Activated naive CD4-positive, alpha-beta T cell treated with Interleukin-2 at 50 U/mL for 16 hours (primary cell): ENCODE results near the gene TP73.

ENCODE experiments used
- DNase-seq: peaks from one replicate; pipeline ENCODE4 v3.0.0-alpha.2; 2020

Gene TP73

DNA sequence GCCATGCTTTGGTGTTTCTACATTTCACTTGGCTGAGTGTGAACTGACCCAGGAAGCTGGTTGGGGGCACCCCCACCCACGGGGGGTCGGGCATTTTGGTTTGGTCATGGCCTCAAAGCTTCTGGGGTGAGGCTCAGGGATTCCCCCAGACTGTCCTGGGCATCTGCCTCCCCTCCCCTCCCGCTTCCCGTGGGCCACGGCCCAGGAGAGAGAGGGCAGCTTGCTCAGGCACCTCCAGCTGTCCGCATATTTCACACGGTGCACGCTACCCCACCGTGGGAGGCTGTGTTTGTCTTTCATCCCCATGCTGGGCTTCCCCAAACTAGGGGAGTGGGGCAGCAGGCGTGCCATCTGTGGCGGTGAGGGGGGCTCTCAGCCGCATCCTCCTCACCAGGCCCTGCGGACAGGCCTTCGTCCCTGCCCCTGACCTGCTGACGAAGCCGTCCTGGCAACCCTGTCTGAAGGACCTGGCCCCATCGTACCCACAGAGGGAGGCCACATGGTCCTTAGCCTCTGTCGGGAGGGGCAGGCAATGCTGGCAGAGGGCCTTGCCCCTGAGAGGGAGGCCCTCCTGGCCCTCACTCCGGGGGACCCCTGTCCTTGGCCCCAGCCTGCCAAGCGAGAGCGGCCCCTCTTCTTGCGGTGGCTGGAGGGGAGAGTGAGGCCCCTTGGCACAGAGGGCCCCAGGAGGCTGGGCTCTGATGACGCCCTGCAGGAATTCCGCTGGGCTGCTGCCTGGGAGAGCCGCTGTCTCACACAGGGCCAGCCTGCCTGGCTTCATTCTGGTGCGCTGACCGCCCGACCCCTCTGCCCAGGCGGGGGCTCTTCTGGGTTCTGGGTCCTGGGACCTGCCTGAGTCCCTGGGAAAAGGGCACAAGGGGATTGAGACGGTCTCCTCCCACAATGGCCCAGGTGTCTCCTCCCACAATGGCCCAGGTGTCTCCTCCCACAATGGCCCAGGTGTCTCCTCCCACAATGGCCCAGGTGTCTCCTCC, 22.1 kb downstream of the TP73 start:
- DNase-seq = no peak

- no peak for DNase-seq
Measured at GRCh38 chr1:3675436-3675835, 23.1 kb downstream of the TP73 start.

GRCh38 chr1:3676581-3677470, 24.5 kb downstream of the TP73 start:
- no peak for DNase-seq

DNA sequence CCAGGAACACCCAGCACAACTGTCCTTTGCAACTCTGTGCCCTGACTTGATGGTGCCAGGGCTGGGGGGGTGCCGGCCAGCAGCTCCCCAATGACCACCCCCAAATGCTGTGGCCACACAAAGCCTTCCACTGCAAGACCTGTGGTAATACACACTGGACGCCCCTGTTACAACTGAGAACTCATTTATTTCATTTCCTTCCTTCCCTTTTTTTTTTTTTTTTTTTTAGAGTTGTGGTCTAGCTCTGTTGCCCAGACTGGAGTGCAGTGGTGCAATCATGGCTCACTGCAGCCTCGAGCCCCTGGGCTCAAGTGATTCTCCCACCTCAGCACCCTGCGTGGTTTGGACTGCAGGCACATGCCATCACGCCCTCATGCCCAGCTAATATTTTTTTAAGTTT, 25.2 kb downstream of the TP73 start:
- no peak for DNase-seq

GRCh38 chr1:3678361-3679097, 26.2 kb downstream of the TP73 start:
- DNase-seq = no peak

DNA sequence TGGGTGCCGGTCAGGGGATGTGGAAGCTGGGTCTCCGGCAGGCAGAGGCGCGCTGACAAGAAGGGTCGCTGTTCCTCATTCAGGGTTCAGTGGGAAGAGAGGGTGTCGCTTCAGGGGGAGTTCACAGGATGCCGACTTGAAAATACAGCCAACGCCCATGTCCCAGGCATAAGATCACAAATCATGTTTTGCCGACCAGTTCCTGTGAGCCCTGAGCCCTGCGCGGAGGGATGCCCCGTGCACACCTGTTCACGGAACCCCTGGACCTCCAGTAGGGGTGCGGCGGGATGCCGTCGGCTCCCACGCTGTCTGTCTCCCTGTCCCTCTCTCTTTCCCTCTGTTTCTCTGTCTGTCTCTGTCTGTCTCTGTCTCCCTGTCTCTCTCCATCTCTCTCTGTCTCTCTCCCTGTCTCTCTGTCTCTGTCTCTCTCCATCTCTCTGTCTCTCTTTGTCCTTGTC, 26.8 kb downstream of the TP73 start:
- no peak for DNase-seq

DNA sequence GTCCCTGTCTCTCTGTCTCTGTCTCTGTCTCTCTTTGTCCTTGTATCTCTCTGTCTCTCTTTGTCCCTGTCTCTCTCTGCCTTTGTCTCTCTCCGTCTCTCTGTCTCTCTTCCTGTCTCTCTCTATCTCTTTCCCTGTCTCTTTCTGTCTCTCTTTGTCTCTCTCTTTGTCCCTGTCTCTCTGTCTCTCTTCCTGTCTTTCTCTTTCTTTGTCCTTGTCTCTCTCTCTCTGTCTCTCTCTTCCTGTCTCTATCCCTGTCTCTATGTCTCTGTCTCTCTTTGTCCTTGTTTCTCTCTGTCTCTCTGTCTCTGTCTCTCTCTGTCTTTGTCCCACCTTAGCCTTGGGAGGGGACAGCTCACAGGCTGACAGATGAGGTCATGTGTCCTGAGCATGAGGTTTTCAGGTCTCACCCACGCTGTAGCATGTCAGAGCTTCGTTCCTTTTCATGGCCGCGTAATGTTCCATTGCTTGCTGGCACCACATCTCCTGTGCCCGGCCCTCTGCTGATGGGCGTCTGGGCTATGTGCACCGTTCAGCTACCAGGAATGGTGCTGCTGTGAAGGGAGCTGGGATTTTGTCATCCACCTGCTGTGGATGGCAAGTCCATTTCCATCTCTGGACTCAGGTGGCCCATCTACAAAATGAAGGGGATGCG, 27.6 kb downstream of the TP73 start:
- no peak for DNase-seq

DNA sequence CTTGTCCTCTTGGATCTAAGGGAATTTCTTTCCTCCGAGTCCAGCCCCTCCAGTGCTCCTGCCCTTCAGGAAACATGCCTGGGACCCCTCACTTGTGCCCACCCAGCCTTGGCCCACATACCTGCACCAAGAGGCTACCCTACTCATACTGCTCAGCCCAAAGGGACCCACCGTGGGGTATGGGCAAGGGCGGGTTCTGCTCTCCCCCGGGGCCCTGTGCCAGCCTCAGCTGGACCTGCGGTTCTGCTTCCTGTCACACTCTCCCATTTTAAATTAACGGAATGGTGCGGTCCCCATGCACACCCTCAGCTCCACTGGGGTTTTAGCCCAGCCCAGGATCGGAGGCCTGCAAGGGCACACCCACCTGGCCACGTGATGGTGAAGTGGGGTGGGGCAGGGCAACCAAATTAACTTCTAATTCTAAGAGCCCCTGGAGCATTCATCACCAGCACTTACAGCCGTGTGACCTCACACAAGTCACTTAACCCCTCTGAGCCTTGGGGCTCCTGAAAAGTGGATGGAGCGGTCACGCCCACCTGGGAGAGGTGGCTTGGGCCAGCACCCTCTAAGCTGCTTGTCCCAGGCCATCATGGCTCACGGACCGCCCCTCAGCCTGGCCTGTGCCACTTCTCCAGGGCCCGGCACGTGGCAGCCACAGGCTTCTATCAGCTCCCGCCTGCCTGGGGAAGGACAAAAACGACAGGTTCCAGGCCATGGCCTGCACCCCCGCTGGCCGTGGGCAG, 28.3 kb downstream of the TP73 start:
- DNase-seq = no peak

DNA sequence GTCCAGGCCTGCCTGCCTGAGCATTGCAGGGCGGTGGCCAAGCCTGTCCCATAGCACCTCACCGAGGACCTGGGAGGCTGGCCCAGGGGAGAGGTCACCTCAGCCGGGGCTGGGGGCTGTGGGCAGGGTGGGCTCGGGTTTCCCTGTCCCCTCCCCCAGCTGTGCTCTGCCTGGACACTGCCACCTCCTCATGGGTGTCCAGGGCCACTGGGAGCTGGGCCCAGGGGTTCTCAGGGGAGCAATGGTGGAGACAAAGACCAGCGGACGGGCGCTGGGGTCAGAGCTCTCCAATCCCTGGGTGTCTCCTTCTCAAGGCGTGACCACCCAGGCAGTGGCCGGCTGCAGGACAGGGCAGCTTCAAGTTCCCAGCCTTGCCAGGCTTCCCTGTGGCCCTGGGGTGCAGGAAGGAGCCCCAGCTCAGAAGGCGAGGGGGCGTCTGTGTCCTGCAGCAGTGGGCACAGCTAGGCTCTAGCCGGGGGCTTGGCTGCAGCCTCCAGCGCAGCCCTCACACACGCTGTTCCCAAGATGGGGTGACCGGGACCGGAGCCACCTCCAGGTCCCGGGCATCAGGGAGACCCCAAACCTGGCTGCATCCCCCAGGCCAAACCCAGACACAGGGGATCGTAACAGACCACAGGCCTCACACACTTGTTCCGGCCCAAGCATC, 29.0 kb downstream of the TP73 start:
- no peak for DNase-seq

GRCh38 chr1:3681898-3682806, 29.8 kb downstream of the TP73 start:
- DNase-seq = no peak

DNA sequence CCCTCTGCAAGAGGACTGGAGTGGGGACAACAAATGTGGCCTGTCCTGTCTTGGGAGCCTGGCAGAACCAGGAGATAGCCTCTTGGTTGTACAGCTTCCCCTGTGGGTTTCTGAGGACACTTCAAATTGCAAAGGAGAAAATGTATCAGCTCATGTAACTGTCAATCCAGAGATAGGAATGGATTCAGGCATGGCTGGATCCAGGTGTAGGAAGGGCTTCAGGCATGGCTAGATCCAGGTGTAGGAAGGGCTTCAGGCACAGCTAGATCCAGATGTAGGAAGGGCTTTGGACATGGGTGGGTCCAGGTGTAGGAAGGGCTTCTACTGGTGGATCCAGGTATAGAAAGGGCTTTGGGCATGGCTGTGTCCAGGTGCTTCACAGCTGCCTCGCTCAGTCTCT, 30.9 kb downstream of the TP73 start:
- no peak for DNase-seq

DNA sequence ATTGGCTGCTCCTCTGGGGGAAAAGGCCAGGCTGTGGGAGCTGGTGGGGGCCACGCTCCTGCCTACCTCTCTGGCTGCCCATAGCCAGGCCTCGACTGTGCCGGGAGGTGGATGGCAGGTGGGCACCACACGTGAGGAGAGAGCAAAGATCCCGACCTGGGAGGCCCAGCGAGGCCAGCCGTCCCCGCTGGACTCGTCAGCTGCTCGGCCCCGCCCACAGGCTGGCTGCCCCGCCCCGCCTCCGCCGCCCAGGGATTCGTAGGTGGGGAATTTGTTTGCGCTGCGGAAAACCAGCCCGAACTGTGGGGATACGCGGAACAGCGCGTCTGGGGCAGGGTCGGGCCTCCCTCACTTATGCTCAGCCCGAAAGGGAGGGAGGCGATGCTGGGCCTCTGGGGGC, 31.7 kb downstream of the TP73 start:
- DNase-seq = no peak

DNA sequence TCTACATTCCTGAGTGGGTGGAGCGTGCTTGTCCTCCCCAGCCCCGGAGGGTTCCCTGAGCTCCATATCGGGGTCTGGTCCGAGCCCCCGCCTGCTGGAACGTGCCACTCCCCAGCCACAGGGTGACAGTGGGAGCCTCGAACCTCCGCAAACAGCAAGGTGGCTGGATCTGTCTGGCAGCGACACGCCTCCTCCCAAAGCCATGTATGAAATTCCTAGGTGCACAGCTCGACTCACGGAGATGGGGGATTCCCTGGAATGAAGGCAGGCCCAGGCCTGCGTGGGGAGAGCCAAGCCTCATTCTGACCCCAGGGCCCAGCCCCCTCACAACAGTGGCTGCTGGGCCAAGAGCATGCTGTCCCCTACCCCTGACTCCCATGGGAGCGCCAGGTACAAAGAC, 32.9 kb downstream of the TP73 start:
- no peak for DNase-seq

- no peak for DNase-seq
Measured at GRCh38 chr1:3685906-3686305, 33.6 kb downstream of the TP73 start.

DNA sequence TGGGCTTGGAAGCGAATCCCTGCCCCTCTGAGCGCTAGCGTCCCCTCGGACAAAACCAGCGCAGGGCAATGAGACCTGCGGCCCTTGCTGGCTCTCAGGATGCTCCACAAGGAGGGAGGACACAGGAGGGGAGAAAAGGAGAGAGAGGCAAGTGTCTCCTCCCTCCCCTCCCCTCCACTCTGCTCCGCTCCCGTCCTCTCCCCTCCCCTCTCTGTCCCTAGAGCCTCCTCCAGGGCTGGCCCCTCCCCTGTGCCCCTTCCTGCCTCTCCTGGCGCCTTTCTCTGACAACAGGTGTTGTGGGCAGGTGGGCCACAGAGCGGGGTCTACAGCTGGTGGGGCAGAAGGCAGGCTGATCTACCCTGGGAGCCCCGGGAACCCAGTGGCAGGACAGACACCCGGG, 35.2 kb downstream of the TP73 start:
- no peak for DNase-seq

DNA sequence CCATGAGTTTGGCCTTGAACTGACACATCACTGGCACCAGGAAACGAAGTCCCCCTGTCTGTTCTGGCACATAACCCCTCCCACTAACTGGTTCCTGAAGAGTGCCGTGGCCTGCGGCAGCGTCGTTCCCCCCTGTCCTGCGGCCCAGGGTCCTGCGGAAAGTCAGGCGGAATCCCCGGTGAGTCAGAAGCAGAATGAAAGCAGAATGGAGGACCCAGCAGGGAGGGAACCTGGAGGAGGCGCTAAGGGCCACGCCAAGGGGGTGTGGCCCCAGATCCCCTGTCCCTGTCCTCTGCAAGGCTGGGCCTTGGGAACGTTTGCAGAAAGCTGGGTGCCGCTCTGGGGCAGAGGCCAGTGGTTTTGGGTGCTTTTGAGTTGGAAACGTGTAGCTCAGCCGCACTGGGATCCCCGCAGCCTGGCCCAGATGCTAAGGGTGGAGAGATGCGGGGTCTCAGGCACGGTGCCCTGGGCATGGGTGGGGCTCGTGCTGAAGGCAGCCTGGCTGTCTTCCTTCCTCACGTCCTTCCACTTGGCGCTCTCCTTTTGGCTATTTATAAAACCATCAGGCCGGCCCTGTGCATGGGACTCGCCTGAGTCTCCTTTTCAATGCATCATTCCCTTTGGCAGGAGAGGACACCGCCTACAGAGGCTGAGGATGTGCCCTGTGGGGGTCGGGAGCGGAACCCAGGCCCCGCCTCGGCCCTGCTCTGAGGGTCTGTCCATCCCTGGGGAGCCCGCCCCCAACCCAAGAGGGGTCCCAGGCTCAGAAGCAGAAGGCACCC, 36.2 kb downstream of the TP73 start:
- DNase-seq = no peak

- no peak for DNase-seq
Measured at GRCh38 chr1:3689138-3689750, 36.9 kb downstream of the TP73 start.

DNA sequence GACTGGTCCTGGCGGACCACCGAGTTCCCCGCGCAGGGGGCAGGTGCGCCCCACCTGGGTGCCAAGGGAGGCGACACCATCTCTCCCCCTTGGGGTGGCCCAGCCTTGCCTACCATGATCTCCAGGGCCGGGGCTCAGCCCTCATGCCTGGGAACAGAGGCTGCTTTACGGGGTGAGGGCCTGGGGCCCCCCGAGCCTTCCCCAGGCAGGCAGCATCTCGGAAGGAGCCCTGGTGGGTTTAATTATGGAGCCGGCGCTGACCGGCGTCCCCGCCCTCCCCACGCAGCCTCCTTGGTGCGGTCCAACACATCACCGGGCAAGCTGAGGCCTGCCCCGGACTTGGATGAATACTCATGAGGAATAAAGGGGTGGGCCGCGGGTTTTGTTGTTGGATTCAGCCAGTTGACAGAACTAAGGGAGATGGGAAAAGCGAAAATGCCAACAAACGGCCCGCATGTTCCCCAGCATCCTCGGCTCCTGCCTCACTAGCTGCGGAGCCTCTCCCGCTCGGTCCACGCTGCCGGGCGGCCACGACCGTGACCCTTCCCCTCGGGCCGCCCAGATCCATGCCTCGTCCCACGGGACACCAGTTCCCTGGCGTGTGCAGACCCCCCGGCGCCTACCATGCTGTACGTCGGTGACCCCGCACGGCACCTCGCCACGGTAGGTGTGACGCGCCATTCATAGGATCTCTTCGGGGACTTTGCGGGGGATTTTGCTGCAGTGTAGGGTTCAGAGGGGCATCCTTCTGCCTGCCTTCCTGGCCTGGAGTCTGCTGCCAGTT, 38.2 kb downstream of the TP73 start:
- no peak for DNase-seq
